ENCODE data around the gene TSPAN9.

- TF ChIP-seq CTCF (IDR thresholded peaks at IDR 0.05) (no peak), POLR2A (IDR thresholded peaks at IDR 0.05) (no peak)
Observed at GRCh38 chr12:3263939-3264922, 187.1 kb downstream of the TSPAN9 start.

All from body of pancreas (tissue), 4 donors.